Measurements from ENCODE around the gene CHADL.

The CHADL gene

DNA sequence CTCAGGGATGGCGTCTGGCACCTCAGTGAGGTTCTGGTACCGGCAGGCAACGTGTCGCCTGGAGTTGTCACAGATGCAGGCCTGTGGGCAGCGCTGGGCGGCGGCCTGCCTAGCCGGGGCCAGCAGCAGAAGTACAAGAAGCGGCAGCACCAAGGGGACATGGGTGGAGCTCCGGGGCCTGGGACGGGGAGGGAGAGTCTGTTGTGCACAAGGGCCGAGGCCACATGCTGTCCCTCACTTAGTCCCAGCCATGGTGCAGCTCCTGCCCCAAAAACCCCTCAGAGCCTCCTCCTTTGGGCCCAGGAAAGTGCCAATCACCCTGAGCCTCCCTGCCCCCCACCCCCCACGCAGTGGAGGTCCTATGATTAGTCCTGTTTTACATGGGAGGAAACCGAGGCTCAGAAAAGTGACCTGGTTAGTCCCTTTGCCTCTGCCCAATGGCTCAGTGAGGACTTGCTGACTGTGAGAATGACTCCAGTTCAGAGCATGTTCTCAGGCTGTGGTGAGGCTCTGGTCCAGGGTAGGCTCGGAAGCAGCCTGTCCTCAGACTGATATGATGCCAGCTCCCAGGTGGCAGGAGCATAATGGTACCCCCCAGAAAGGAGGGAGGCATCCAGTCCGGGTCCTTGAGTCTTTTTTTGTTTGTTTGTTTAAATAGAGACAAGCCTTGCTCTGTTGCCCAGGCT, 1.1 kb downstream of the CHADL start:
- H3K27me3 ChIP-seq (ENCODE audit: insufficient read depth, low read length), result peaks cover 6% of the 10 kb centered on the region; the same call in 1 of the 2 replicates
- H3K4me3 ChIP-seq (ENCODE audit: low read length), result no peak overlapping the region
- peaks cover 3% of the 10 kb centered on the region; the same call in 1 of the 2 replicates for H3K4me1 ChIP-seq (ENCODE audit: insufficient read depth, low read length)
- H3K9me3 ChIP-seq (ENCODE audit: insufficient read depth, low read depth, low read length), result no peaks in the 10 kb centered on the region
- H3K36me3 ChIP-seq (ENCODE audit: insufficient read depth, low read length), result 0 out of 2 replicates have a peak, but pooled peaks cover 3% of the 10 kb centered on the region
- H3K9ac ChIP-seq (ENCODE audit: low read depth, low read length), result no peak overlapping the region
- 88% methylated on average over 16 of the region's 16 CpGs for WGBS
- no peak overlapping the region for H3K27ac ChIP-seq (ENCODE audit: low read depth, low read length)

DNA sequence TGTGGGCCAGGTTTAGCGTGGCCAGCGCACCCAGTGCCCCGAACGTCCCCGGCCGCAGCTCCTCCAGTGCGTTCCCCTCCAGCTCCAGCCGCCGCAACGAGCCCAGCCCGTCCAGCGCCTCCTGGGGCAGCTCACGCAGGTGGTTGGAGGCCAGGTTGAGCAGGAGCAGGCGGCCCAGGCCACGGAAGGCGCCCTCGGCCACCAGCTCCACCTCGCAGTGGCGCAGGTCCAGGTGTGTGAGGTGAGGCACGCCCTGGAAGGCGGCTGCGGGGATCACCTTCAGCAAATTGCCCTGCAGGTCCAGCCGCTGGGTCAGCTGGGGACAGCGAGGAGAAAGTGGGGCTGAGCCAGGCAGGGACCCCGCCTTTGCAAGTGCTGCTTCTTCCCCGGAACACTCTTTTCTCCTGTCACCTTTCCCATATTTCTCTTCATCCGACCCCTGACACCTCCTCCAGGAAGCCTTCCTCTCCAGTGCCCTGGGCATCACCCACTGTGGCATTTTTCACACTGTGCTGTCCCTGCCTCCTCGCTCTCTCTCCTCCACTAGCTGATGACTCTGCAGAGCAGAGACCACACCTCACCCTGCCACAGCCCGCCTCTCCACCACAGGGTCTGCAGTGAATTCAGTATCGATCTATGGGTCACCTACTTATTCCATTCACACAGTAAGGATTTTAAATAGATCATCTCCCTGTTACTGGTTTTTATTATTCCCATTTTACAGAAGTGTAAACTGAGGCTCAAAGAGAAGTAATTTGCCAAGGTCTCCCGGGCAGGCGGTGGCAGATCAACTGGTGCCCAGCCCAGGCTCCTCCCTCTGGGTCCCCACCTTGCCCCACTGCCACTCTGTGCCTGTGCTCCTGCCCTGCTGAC, 1.9 kb downstream of the CHADL start:
- 92% methylated on average over 32 of the region's 32 CpGs for WGBS
- Histone ChIP-seq H3K4me1 (ENCODE audit: insufficient read depth, low read length) (peaks cover 3% of the 10 kb centered on the region; the same call in 1 of the 2 replicates), H3K9ac (ENCODE audit: low read depth, low read length) (peak overlapping the region; percentile 64), H3K27me3 (ENCODE audit: insufficient read depth, low read length) (peaks cover 6% of the 10 kb centered on the region; the same call in 1 of the 2 replicates), H3K4me3 (ENCODE audit: low read length) (peak overlapping the region; percentile 46; the same call in 1 of the 2 replicates), H3K27ac (ENCODE audit: low read depth, low read length) (no peak overlapping the region), H3K36me3 (ENCODE audit: insufficient read depth, low read length) (no peaks in the 10 kb centered on the region), H3K9me3 (ENCODE audit: insufficient read depth, low read depth, low read length) (no peaks in the 10 kb centered on the region)

DNA sequence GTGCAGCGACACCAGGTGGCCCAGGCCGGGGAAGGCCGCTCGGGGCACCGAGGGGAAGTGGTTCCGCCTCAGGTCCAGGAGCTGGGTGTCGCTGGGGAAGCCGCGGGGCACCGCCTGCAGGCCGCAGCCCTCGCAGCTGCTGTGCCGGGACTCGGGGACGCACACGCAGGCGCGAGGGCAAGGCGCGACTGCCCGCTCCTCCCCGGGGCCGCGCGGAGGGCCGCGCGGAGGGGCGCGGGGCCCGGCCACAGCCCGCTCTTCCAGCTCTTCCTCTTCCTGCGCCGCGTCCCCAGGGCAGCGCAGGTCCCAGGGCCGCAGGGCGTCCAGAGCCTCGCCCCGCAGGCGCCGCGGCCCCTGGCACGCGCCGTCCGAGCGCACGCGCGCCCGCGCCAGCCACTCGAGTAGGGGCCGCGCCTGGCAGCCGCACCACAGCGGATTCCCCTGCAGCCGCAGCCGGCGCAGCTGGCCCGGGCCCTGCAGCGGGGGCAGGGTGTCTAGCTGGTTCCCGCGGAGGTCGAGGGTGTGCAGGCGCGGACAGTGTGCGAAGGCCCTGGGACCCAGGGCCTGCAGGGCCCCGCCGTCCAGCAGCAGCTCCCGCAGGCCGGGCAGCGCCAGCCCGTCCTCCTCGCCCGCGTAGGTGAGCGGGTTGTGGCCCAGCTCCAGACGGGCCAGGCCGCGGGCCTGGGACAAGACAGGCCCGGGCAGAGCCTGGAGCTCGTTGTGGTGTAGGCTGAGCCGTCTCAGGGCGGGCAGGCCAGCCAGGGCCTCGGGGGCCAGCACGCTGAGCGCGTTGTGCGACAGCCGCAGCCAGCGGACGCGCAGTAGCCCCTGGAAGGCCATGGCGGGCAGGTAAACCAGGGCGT, 2.8 kb downstream of the CHADL start:
- H3K27me3 ChIP-seq (ENCODE audit: insufficient read depth, low read length), result peaks cover 6% of the 10 kb centered on the region; the same call in 1 of the 2 replicates
- H3K36me3 ChIP-seq (ENCODE audit: insufficient read depth, low read length), result no peaks in the 10 kb centered on the region
- 23% methylated on average over 97 of the region's 97 CpGs for WGBS
- H3K9ac ChIP-seq (ENCODE audit: low read depth, low read length), result peak overlapping the region; percentile 64
- H3K9me3 ChIP-seq (ENCODE audit: insufficient read depth, low read depth, low read length), result no peaks in the 10 kb centered on the region
- no peak overlapping the region for H3K27ac ChIP-seq (ENCODE audit: low read depth, low read length)
- peaks cover 3% of the 10 kb centered on the region; the same call in 1 of the 2 replicates for H3K4me1 ChIP-seq (ENCODE audit: insufficient read depth, low read length)
- peak overlapping the region; percentile 46 for H3K4me3 ChIP-seq (ENCODE audit: low read length)

DNA sequence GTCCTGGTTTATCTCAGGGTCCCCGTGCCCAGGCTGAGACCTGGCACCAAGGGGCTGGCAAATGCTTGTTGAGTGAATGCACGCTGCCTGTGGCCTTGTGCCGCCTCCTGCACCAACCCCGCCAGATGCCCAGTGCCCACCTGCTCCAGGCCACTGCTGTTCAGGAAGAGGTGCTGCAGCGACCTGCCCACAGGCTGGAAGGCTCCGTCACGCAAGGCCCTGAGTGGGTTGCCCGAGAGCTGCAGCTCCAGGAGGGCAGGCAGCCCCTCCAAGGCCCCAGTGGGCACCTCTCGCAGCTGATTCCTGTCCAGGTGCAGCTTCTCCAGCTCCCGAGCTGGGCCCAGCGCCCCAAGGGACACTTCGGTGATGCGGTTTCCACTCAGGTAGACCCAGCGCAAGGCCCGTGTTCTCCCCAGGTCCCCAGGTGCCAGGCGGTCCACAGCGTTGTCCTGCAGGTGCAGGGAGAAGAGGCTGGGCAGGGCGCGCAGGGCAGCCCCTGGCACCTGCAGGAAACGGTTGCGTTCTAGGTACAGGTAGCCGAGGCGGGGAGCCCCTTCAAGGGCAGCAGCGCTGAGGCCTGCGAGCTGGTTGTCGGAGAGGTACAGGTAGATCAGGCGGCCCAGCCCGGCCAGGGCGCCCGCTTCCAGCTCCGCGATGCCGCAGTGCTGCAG, 3.6 kb downstream of the CHADL start:
- Histone ChIP-seq H3K9ac (ENCODE audit: low read depth, low read length) (peak overlapping the region; percentile 64), H3K27ac (ENCODE audit: low read depth, low read length) (no peak overlapping the region), H3K9me3 (ENCODE audit: insufficient read depth, low read depth, low read length) (no peaks in the 10 kb centered on the region), H3K27me3 (ENCODE audit: insufficient read depth, low read length) (peaks cover 6% of the 10 kb centered on the region; the same call in 1 of the 2 replicates), H3K4me3 (ENCODE audit: low read length) (peak overlapping the region; percentile 46), H3K36me3 (ENCODE audit: insufficient read depth, low read length) (no peaks in the 10 kb centered on the region), H3K4me1 (ENCODE audit: insufficient read depth, low read length) (peaks cover 3% of the 10 kb centered on the region; the same call in 1 of the 2 replicates)
- WGBS, result 59% methylated on average over 33 of the region's 33 CpGs

DNA sequence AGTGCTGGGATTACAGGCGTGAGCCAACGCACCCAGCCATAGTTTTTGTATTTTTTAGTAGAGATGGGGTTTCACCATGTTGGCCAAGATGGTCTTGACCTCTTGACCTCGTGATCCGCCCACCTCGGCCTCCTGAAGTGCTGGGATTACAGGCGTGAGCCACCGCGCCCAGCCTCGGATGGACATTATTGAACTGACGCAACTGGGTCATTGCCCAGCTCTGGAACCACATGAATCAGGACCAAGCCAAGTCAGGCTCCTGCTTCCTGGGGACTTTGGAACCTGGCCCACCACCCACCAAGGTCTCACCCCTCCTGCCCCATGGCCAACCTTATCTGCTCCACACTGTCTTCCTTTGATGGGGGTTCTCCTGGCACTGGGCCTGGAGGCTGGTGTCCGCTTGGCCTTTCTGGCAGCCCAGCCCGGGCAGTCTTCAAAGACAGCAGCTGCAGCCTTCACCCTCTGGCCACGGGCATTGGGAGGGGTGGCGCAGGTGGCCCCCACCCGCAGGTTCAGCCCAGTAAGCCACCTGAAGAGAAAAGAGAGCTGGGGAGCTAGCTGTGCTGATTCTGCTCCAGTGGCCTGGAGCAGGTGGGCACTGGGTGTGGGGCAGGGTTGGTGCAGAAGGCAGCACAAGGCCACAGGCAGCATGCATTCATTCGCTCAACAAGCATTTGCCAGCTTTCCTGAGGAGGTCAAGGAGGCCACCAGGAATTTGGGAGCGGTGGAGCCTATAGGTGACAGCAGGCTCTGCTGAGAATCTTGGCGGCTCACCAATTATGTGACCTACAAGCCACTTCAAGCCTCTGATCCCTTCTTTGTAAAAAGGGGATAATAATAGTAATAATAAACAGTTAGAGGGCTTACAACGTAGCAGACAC, 5.7 kb downstream of the CHADL start:
- Histone ChIP-seq H3K4me3 (ENCODE audit: low read length) (no peak overlapping the region), H3K9ac (ENCODE audit: low read depth, low read length) (no peak overlapping the region), H3K4me1 (ENCODE audit: insufficient read depth, low read length) (peaks cover 3% of the 10 kb centered on the region; the same call in 1 of the 2 replicates), H3K27ac (ENCODE audit: low read depth, low read length) (no peak overlapping the region), H3K27me3 (ENCODE audit: insufficient read depth, low read length) (peaks cover 6% of the 10 kb centered on the region; the same call in 1 of the 2 replicates), H3K9me3 (ENCODE audit: insufficient read depth, low read depth, low read length) (no peaks in the 10 kb centered on the region), H3K36me3 (ENCODE audit: insufficient read depth, low read length) (peaks cover 7% of the 10 kb centered on the region)
- WGBS, result 91% methylated on average over 19 of the region's 19 CpGs

DNA sequence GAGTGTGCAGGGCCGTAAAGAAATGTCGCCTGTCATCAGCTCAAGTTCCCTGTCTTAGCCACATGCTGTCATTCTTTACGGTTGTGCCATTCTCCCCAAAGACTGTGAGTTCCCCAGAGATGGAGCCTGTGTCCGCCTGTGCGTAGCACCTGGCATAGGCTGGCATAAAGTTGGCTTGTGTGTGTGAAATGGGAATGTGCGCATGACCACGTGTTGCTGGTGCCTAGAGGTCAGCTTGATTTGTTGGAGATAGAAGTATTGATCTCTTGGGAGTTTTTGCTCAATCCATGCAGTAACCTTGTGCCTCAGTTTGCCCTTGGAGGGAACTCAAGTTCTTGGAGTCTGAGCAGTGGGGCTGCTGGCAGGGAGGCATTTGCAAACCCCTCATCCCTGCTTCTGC, 9.4 kb downstream of the CHADL start:
- peaks cover 33% of the 10 kb centered on the region for H3K36me3 ChIP-seq (ENCODE audit: insufficient read depth, low read length)
- no peaks in the 10 kb centered on the region for H3K9me3 ChIP-seq (ENCODE audit: insufficient read depth, low read depth, low read length)
- no peaks in the 10 kb centered on the region for H3K4me1 ChIP-seq (ENCODE audit: insufficient read depth, low read length)
- H3K27ac ChIP-seq (ENCODE audit: low read depth, low read length), result no peak overlapping the region
- WGBS, result 89% methylated on average over 7 of the region's 7 CpGs
- no peaks in the 10 kb centered on the region for H3K27me3 ChIP-seq (ENCODE audit: insufficient read depth, low read length)
- H3K9ac ChIP-seq (ENCODE audit: low read depth, low read length), result no peak overlapping the region
- no peak overlapping the region for H3K4me3 ChIP-seq (ENCODE audit: low read length)

DNA sequence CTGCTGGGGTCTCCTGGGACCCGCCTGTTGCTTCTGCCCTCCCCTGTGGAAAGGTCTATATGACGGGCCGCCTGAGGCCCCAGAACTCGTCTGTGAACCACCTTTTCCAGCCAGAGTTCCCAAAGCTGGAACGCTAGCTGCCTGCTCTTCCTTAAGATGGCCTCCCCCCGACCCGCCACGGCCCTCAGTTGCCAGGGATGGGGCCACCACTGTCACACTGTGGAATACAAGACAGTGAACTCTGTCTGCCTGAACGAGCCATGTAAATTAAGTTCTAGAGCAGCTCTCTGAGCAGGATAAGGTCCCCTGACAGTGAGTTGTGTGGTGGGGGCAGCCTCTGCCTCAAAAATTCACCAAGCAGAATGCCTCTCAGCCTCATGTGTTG, 10.3 kb downstream of the CHADL start:
- WGBS, result 92% methylated on average over 9 of the region's 9 CpGs
- H3K9ac ChIP-seq (ENCODE audit: low read depth, low read length), result no peak overlapping the region
- H3K36me3 ChIP-seq (ENCODE audit: insufficient read depth, low read length), result peaks cover 42% of the 10 kb centered on the region

DNA sequence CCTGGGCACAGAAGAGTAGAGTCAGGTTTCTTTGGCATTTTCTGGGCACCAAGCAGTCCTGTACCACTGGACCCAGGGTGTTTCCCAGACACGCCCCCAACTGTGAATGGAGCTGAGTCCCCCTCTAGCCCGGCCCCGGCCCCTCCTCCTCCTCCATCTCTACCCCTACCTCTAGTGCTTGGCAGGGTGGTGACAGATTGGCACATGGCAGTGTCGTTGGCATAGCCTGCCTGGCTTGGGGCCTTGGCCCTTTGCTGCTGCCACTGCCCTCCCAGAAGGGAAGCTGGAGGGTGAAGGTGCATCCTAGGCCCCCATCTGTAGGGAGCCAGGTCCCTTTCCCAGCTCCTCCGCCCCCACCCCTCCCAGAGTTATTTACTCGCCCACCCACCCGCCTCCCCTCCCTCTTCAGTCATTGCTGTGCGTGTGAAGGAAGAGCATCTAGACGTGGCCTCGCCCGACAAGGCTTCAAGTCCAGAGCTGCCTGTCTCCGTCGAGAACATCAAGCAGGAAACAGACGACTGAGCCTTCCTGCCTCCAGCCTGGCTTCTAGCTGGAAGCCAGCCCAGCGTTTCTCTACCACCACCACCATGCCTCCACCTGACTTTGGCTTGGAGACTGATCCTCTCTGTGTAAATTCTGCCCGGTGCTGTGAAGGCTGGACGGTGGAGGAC, 10.9 kb downstream of the CHADL start:
- Histone ChIP-seq H3K4me3 (ENCODE audit: low read length) (no peak overlapping the region), H3K36me3 (ENCODE audit: insufficient read depth, low read length) (peaks cover 47% of the 10 kb centered on the region)
- 90% methylated on average over 15 of the region's 17 CpGs for WGBS

More for the DNA sequence above, 10.3 kb downstream of the CHADL start:
- H3K27ac ChIP-seq (ENCODE audit: low read depth, low read length), result no peak overlapping the region
- no peaks in the 10 kb centered on the region for H3K27me3 ChIP-seq (ENCODE audit: insufficient read depth, low read length)
- no peaks in the 10 kb centered on the region for H3K9me3 ChIP-seq (ENCODE audit: insufficient read depth, low read depth, low read length)
- no peaks in the 10 kb centered on the region for H3K4me1 ChIP-seq (ENCODE audit: insufficient read depth, low read length)
- H3K4me3 ChIP-seq (ENCODE audit: low read length), result no peak overlapping the region

DNA sequence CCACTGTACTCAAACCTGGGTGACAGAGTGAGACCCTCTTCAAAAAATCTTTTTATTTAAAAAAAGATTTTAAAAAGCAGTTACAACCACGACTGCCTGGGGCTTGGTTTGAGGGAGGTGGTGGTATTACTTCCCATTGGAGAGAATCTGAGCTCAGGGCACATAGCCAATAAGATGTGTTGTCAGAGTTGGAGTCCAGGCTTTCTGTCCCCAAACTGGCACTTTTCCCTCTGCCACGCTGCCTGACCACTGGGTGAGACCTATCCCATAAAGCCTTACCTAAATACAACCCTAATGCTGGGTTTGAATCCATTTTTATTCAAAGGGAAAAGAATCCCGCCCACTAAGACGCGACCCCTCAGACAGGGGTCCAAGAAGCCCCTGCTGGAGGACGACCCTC, 11.5 kb downstream of the CHADL start:
- Histone ChIP-seq H3K4me3 (ENCODE audit: low read length) (no peak overlapping the region), H3K9me3 (ENCODE audit: insufficient read depth, low read depth, low read length) (no peaks in the 10 kb centered on the region), H3K4me1 (ENCODE audit: insufficient read depth, low read length) (no peaks in the 10 kb centered on the region), H3K27me3 (ENCODE audit: insufficient read depth, low read length) (no peaks in the 10 kb centered on the region), H3K36me3 (ENCODE audit: insufficient read depth, low read length) (peaks cover 53% of the 10 kb centered on the region), H3K9ac (ENCODE audit: low read depth, low read length) (no peak overlapping the region), H3K27ac (ENCODE audit: low read depth, low read length) (no peak overlapping the region)
- 94% methylated on average over 6 of the region's 6 CpGs for WGBS

More for the DNA sequence above, 10.9 kb downstream of the CHADL start:
- H3K9me3 ChIP-seq (ENCODE audit: insufficient read depth, low read depth, low read length), result no peaks in the 10 kb centered on the region
- H3K27me3 ChIP-seq (ENCODE audit: insufficient read depth, low read length), result no peaks in the 10 kb centered on the region
- no peak overlapping the region for H3K27ac ChIP-seq (ENCODE audit: low read depth, low read length)
- no peaks in the 10 kb centered on the region for H3K4me1 ChIP-seq (ENCODE audit: insufficient read depth, low read length)
- H3K9ac ChIP-seq (ENCODE audit: low read depth, low read length), result no peak overlapping the region

Measured in HUES64 (cell line).